GM12872 (cell line): ENCODE measurements around the gene PUS7L.
A peak's percentile ranks its signal among the peaks of the same experiment; 100 is the strongest.

Source experiments
- TF ChIP-seq, protein P1 (sequence below): IDR thresholded peaks from 3 replicates; pipeline ENCODE4 v1.5.1; 2011; ENCODE audit warnings: low read depth, mild to moderate bottlenecking, low read length, moderate library complexity; ENCODE audit not compliant: insufficient read depth

PUS7L gene

GRCh38 chr12:43758728-43759563 is at the start of gene PUS7L, which contains the start of gene IRAK4:
TSS of gene PUS7L (minus strand) at chr12:43758790. CDS start at chr12:43755245, 3,545 bp downstream.
TSS of gene IRAK4 (plus strand) at chr12:43758951. CDS start at chr12:43768112, 9,161 bp downstream.
- TF ChIP-seq, protein P1, sequence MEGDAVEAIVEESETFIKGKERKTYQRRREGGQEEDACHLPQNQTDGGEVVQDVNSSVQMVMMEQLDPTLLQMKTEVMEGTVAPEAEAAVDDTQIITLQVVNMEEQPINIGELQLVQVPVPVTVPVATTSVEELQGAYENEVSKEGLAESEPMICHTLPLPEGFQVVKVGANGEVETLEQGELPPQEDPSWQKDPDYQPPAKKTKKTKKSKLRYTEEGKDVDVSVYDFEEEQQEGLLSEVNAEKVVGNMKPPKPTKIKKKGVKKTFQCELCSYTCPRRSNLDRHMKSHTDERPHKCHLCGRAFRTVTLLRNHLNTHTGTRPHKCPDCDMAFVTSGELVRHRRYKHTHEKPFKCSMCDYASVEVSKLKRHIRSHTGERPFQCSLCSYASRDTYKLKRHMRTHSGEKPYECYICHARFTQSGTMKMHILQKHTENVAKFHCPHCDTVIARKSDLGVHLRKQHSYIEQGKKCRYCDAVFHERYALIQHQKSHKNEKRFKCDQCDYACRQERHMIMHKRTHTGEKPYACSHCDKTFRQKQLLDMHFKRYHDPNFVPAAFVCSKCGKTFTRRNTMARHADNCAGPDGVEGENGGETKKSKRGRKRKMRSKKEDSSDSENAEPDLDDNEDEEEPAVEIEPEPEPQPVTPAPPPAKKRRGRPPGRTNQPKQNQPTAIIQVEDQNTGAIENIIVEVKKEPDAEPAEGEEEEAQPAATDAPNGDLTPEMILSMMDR: peak; percentile 52

GRCh38 chr12:43807386-43807785 is 48.8 kb upstream of the PUS7L start:
- TF ChIP-seq, protein P1: no peak

DNA sequence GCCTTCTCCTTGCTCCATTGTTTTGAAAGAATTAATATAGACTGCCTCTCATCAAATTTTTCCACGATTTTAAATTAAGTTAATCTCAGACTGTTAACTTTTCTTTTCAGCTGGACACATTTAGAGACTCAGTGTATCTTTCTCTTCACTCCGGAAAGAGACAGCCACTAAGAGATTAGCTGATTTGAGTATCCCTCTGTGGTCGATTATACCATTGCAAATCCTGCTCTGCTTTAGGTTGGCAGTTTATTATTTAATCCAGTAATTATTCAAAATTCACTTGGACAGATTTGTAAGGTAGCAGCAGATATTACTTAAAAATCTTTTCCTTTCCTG is 48.1 kb upstream of the PUS7L start:
- TF ChIP-seq, protein P1: no peak

DNA sequence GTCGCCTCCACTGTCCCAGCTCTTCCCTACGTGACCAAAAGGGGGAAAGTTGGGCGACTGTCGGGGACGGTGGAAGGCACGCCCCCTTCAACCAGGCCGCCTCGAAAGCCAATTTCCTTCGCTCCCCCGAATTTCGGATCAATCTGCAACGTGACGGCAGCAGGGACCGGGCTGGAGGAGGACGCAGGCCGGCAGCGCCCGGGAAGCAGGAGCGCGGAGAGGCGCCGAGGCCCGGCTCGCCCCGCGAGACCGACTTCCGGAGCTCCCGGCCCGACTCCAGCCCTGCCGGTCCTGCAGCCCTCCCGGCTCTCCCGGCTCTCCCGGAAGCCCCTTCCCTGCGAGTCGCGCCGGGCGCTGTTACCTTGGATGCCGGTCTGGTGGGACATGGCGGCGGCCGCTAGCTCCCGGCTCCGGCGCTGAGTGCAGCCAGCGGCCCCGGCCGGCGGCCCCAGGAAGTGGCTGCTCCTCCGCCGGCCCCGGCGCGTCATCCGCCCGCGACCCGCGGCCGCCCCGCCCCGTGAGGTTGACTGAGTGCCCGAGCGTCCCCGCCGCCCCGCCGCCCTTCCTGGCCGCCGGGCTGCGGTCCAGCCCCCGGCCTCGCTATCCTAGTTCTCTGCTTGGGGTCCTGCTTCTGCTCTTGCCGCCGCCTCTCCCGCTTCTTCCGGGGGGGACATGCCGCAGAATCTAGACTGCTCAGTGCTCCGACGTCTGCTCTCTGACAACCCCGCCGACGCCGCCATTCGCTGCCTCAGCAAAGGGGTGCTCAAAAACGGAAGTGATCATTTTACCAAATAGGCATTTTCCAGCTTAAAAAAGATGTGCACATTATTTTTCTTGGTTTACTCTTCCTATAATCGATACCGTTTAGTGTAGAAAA is 47.5 kb upstream of the PUS7L start, which contains the start of gene TWF1:
TSS of gene TWF1 (minus strand) at position 458 of the 877 bp plus-strand sequence. CDS start at position 386, 72 bp downstream.
- TF ChIP-seq, protein P1: 0 out of 3 replicates have a peak, but pooled peaks have one; percentile 24

DNA sequence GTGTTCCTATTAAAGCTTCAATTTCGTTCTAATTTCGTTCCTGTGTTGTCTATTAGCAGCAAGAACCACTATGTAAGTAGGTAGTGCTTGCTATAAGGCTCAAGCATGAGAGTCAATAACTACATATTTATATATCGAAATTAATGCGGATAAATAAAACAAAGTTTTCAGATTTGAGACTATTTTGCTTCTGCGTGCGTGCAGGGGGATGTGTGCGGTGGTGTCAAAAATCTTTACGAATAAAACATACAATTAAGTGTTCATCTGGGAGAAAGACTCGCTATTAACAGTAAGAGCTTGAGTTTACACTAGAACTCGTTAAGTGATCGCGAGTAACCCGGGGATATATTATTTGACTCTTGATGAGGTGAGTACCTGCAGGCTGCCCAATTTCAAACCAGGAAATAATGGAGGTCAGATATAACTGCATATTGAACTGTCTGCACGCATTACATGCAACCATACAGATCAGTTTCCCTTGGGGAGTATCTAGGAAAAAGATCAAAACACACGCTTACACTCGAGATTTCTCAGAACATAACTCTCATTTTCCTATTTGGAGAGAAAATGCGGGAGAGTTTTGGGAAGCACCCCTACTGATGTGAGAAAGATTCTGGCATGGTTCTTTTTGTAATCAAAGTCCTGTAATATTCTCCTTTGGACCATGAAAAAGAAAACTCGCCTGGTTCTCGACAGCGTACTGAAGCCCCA is 46.7 kb upstream of the PUS7L start:
- TF ChIP-seq, protein P1: no peak

GRCh38 chr12:43797561-43798217 is 39.1 kb upstream of the PUS7L start:
- TF ChIP-seq, protein P1: no peak
